NCI-H748 (cell line): ENCODE measurements around the gene ZNF213.

ENCODE experiments used
- DNase-seq: peaks from one replicate; lab custom pipeline; 2025; ENCODE audit not compliant: unreplicated experiment; lab: John Stamatoyannopoulos, UW

The ZNF213 gene

DNA sequence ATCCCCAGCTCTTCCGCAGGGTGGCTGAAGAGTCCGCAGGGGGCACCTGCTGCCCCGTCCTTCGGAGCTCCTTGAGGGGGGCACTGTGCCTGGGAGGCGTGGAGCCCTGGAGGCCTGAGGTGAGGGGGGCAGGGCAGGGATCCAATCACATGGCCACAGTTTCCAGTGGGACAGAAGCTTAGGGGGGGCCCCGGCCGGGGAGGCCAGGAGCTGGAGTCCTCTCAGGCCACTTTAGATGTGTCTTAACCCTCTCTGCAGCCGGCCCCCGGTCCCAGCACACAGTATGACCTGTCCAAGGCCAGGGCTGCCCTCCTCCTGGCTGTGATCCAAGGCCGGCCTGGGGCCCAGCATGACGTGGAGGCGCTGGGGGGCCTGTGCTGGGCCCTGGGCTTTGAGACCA lies 10.8 kb downstream of the ZNF213 start:
- DNase-seq = no peak

DNA sequence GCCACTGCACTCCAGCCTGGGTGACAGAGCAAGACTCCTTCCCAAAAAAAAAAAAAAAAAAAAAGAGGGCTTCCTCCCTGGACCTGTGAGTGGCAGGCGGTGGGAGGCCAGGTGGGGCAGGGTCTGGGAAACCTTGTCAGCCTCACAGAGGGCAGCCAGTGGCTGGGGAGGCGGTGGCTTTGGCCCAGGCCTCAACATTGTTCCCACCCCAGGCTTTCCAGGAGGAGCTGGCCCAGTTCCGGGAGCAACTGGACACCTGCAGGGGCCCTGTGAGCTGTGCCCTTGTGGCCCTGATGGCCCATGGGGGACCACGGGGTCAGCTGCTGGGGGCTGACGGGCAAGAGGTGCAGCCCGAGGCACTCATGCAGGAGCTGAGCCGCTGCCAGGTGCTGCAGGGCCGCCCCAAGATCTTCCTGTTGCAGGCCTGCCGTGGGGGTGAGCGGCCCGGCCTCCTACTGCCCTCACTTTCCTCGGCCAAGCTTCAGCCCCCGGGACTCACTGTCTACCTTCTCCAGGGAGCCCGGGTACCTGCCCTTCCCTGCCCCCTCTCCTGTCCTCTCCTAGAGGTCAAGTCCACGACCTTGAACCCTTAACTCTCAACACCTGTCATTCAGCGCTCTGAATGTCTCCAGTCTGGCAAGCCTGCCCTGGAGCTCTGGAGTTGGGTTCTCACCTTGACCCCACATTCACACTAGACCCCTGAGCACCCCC lies 12.4 kb downstream of the ZNF213 start:
- DNase-seq = no peak

DNA sequence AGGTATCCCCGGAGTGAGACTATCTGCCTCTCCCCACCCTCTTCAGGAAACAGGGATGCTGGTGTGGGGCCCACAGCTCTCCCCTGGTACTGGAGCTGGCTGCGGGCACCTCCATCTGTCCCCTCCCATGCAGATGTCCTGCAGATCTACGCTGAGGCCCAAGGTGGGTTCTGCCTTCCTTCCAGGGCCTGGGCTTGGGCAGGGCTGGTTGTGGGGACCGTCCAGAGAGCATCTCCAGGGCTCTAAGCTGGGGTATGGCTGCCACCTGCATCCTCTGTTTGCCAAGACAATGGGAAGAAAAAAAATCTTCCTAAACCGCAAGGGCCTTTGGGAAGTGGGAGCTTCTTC lies 12.9 kb downstream of the ZNF213 start:
- DNase-seq = no peak

DNA sequence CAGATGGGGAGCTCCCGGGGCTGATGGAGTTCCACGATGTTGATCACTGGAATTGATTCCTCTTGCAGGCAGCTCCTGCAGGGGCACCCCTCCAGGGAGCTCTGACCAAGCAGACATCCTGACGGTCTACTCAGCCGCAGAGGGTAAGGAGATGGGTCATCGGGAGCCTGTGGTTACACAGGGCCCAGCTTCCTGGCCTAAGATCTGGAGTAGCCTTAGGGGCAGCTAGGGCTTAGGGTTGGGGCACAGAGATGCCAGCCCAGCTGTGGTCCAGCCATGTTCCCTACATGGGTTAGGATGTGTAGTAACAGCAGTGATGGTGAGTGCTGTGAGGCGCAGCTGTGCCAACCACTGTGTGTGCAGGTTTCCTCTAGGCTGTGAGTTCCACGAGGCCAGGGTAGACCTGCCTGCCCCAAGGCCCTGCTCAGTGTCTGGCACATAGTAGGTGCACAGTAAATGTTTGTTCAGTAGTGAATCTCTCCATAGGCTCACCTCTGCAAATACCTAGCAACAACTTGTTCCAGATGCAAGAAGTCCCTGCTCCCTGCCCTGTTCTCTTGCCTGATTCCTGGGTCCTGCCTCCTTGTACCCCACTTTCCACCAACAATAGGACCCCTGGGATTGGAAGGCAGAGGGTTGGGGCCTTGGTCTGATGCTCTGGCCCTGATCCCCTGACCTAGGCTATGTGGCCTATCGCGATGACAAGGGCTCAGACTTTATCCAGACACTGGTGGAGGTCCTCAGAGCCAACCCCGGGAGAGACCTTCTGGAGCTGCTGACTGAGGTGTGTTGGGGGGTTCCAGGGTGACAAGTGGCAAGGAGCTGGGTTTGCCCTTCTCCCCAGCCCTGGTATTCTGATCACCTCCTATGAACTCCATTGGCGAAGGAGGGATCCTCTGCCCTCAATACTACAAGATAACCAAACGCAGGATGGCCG lies 13.7 kb downstream of the ZNF213 start:
- DNase-seq = no peak

DNA sequence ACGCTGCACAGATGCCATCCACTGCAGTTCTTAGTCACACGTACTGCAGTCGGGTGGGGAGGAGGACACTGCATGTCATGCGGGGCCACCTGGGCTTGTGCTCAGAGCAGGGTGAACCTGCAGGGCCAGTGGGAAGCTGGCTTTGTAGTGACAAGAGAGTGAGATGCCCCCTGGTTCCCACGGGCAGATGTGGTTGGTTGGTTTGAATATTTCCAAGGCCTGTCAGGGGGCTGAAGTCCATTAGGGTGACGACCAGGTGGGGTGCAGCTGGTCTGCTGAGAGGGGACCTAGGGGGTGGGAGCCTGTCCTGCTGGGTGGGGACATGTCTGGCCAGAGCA lies 14.3 kb downstream of the ZNF213 start:
- DNase-seq = no peak

DNA sequence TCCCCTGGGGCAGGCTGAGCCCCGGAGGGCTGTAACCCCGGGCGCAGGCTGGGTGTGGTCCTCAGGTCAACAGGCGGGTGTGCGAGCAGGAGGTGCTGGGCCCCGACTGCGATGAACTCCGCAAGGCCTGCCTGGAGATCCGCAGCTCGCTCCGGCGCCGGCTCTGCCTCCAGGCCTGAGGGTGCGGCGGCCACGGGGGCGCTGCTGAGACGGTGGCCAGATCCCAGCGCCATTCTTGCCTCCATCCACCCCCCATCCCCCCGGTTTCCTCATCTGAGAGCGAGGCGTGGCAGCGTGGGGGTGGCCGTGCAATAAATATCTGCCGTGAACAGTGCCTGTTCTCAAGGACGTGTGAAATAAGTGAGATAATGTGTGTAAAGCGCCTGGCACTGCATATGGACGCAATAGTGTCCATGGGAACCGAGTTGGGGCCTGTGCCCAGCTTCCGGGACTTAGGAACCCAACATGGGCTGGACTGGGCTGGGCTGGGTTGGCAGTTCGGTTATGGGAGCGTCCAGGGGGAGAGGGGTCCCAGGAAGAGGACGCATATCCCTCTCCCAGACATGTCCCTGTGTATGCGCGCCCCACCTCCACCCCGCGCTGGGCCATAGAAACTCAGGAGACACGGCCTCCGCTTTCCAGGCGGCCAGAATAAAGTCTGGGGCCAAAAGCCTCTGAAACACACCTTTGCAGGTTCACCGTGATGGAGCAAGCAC lies 15.0 kb downstream of the ZNF213 start:
- peak; percentile 70 for DNase-seq

DNA sequence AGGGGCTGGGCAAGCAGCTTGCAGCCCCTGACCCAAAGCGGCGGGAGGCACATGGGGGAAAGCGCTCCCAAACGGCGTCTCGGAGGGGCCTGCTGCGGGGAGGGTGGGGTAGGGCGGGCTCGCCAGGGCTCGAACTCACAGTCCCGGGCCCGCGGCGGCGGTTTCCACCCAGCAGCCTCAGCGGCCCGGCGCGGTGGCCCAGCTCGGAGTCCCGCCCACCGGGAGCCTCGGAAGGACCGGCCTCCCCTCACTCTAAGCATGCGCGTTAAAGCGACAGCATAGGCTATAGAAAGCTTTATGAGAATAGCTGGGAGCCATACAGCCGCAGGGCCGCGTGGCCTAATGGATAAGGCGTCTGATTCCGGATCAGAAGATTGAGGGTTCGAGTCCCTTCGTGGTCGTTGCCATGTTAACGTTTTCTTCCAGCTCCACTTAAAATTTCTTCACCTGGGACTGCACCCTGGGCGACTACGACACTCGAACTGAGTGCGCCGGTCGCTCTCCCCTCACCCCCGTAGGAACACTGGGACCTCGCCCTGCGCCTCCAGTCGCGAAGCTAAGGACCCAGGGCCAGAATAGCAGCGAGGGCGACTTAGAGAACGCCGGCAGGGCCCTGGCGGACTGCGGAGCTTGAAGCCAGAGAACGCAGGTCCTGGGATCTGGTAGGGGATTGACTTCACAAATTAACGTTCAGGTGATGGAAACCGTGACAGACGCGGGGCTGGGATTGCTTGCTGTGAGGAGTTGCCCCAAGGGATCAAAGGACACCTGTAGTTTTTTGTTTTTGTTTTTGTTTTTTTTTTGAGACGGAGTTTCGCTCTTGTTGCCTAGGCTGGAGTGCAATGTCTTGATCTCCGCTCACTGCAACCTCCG lies 15.8 kb downstream of the ZNF213 start:
- peak; percentile 96 for DNase-seq

DNA sequence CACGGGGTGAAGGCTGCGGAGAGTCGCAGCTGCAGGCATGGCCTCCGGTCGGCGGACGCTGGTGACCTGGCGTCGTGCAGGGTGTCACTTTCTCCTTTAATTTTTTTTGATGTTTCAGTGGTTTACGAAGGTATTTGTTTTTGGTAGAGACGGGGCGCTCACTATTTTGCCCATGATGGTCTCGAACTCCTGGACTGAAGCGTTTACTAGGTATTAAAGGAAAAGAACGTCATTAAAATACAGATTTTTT lies 17.1 kb downstream of the ZNF213 start:
- no peak for DNase-seq

DNA sequence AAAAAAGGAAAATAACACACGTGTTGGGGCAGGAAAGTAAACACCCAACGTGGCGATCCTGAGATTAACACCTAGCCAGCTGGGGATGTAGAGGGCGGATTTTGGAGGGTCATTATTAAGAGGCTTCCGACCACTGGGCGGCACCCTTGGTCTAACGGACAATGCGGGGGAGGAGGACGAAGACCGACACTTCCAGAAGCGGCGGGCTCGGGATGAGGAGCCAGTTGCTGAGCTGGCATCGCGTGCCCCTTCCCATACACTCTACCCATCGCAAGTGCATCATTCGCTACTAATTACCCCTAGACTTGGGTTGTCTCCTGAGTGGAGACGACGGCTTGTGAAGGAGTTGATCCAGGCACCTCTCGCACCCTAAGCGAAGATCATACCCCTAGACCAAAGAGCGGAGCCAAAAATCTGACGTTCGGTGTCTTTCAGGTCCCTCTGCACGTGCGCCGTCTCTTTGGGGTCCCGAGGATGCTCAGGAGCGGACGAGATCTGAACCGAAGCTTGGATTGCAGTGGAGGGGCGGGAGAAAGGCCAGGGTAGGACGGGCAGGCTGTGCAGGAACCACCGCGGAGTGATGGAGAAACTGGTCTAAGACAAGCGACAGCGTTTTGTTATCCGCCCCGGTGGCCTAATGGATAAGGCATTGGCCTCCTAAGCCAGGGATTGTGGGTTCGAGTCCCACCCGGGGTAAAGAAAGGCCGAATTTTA lies 17.6 kb downstream of the ZNF213 start:
- peak; percentile 92 for DNase-seq

DNA sequence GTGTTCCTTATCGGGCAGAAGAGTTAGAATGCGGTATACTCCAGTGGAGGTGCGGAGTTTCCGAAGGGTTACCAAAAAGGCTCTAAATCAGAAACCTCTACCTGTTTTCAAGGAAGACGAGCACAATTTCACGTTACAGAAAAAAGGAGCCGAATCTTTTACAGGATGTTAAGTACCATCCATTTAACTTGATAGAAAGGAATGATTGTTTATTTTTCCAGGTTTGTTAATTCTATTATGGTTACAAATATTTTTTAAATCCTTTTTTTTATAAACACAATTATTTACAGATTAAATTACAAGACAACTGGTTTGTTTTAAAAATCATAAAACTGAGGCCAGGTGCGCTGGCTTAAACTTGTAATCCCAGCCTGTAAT lies 18.2 kb downstream of the ZNF213 start:
- no peak for DNase-seq

DNA sequence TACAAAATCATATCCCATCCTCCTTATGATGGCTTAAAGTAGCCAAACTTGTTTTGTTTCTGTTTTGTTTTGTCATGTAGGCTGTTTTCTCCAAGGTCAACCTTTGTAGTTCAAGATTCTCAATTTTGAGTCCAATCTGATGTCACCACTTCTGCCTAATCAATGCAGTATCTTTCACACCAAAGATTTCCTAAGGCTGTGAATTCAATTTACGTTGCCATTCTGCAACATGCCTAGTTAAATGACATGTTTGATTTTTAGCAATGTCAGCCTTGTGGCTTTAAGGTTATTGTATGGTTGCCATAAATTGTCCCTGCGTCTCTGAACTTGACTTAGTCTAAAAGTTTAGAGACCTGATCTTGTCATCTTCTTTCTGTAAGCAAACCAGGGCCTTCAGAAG lies 20.4 kb downstream of the ZNF213 start:
- DNase-seq = no peak

DNA sequence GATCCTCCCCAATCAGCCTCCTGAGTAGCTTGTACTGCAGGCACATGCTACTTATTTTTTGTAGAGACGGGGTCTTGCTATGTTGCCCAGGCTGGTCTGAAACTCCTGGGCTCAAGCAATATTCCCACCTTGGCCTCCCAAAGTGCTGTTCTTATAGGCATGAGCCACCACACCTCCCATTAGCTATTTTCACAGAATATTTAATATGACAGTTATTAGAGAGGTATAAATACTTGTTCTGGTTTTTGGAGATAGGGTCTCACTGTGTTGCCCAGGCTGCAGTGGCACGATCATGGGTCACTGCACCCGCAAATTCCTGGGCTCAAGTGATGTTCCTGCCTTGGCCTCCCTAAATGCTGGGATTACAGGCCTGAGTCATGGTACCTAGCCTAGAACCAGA lies 21.1 kb downstream of the ZNF213 start:
- no peak for DNase-seq

DNA sequence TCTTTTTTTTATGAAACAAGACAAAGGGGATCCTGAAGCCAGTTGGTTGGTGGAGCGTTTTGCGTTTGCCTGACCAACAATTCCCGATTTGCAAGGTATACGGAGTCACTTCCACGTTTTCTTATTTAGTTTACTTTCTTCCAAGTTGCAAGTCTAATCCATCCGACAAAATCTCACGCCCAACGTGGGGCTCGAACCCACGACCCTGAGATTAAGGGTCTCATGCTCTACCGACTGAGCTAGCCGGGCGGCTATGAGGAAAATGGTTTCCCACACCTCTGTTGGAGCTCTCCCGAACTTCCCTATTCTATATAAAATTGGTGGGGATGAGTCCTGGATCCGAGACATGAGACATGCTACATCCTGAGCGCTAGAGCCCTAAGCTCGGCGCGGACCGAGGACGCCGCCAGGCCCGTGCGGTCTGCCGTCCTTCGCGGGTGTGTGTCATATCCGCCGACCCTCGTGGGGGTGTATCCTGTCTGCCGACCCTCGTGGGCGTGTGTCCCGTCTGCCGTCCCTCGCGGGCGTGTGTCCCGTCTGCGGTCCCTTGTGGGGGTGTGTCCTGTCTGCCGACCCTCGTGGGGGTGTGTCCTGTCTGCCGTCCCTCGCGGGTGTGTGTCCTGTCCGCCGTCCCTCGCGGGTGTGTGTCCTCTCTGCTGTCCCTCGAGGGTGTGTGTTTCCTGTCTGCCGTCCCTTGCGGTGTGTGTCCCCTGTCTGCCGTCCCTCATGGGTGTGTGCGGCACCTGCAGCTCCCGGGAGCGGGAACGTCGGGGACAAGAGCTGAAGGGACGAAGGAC lies 22.6 kb downstream of the ZNF213 start:
- peak; percentile 86 for DNase-seq

DNA sequence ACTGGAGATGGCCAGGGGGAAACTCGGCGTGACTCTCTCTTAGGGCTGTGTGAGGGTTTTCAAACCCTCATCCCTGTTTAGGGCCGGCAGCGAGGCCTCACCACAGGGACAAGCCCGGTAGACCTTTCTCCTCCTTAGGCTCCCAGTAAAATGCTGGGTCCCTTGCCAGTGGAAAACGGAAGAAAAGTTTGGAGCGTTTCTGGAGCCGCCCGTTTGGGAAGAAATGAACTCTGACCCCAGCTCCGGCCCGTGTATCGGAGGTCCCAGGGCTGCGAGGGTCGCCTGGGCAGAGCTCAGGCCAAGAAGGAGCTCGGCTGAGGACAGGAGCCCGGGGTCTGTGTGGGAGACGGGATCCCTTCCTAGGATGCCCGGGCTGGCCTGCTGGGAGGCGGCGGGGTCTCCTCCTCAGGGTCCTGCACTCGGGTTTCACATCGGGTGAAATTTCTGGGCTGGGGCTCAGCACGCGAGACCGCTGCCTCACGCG lies 23.2 kb downstream of the ZNF213 start:
- DNase-seq = no peak

DNA sequence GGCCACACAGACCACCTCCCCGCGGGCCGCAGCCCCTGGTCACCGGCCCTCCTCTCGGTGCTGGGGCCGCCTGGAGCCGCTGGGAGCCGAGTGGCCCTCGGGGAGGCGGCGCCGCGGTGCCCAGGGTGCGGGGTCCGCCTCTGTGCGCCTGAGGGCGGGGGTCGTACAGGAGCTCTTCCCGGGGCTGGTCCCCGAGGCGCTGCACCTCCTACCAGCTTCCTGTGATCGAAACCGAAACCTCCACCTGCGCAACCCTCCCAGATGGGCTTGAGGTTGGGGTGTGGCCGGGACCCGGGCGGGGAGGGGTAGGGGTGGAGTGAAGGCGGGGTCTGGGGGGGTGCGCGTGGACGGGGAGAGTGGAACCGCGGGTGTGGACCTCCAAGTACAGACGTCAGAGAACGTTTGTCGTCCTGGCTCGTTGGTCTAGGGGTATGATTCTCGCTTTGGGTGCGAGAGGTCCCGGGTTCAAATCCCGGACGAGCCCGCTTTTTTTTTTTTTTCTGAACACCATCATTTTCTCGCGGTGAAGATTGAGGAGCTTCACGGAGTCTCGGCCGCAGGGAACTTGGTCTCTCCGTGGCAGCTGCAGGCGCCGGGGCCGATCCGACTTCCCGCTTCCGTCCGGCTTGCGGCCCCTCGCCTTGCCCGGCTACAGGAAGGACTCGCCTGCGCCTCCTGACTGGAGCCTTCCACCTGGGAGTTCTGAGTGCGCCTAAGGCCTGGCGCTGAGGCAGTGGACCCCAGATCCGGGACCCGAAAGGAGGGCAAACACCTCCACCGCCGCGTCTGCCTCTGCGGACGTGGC lies 23.9 kb downstream of the ZNF213 start:
- DNase-seq = peak; percentile 75

DNA sequence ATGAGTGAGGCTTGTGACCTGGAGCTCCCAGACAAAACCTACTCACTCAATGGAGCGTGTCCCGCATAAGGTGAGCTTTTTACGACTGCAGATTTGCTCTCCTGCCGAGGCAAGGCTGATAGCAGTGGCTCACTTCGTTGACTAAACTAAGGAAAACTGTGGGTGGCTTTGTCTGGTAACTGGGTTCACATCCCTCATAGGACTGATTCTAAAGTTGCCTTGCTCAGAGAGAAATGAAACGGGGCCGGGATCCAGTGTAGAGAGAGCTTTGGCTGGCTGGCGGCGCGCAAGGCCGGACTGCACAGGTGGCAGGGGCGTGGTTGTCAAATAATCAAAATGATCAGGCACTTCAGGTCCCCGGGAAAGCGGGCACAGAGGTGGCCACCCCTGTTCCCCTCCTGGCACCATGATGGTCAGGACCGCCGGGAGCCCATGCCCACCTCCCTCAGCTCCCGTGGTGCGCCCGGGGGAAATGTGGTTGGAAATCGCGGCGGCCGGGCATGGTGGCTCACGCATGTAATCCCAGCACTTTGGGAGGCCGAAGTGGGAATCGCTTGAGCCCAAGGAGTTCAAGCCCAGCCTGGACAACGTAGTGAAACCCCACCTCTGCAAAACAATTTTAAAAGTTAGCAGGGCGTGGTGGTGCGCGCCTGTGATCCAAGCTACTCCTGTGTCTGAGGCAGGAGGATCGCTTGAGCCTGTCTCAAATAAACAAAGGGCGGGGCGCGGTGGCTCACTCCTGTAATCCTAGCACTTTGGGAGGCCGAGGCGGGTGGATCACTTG lies 26.6 kb downstream of the ZNF213 start:
- DNase-seq = peak; percentile 68

DNA sequence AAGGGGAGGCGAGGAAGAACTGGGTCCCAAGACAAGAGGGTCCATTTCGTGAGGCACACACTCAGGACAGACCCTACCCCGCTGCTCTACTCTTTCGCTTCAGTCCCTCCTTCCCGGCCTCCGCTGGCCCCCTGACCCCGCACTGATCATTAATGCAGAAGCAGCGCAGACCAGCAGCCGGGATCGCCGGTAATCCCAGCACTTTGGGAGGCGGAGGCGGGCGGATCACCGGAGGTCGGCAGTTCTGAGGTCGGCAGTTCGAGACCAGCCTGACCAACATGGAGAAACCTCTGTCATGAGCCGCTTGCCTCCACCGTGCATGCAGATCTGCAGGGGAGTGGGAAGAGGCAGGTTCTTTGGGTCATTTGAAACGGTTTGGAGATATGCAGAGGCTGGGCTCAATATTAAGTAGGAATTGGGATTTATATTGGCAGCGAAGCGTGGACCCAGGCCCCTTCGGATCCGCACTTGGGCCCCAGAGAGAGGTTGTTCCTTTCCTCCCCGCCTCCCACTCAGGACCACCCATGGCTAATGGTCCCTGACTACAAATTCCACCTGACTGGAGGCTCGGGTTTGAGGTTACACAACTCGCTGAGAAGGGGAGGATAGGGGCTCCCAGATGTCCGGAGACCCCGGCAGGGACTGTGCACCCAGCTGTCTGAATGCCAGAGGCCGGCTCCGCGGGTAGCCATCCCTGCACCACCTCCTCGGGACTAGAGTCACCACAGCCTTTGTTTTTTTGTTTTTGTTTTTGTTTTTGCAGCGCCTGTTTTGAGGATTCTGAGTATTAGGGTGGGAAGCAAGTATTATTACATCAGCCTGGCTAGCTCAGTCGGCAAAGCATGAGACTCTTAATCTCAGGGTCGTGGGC lies 29.5 kb downstream of the ZNF213 start:
- DNase-seq = no peak
